Kidney epithelial cell (primary cell): Measurements from ENCODE around the gene INO80. TPM values are rescaled to one million over a fixed set of nuclear protein-coding genes. Genes with fewer than 3 reads are reported as not detected.

ENCODE experiments used
- DNase-seq: peaks from one replicate; pipeline ENCODE4 v3.0.0-alpha.2; 2010; ENCODE audit warnings: low read depth
- H3K27me3 ChIP-seq: 2 replicates; pipeline ENCODE4 v1.6.0; 2011; ENCODE audit warnings: low read length; ENCODE audit not compliant: control insufficient read depth, insufficient read depth
- H3K36me3 ChIP-seq: 2 replicates; pipeline ENCODE4 v1.5.1; 2011; ENCODE audit warnings: low read length; ENCODE audit not compliant: control insufficient read depth, insufficient read depth
- H3K4me3 ChIP-seq: 2 replicates; pipeline ENCODE4 v1.5.1; 2011; ENCODE audit warnings: low read depth, mild to moderate bottlenecking, control low read depth, low read length
- total RNA-seq: library from RNA; depleted of rRNA; stranded (reverse); fragments of >200 nt; gene quantifications from 2 replicates; pipeline ENCODE4 v1.2.3, GENCODE V29; 2015
- TF ChIP-seq, protein P1 (sequence below): IDR thresholded peaks from 2 replicates; pipeline ENCODE4 v1.5.1; 2011; ENCODE audit warnings: mild to moderate bottlenecking, moderate library complexity, low read length, control low read depth, inconsistent platforms; ENCODE audit not compliant: insufficient read depth, poor library complexity, severe bottlenecking

INO80 gene
- total RNA-seq, 1 donor from 2014 or later = 26.7 TPM

- no peaks in the 10 kb centered on the region for H3K27me3 ChIP-seq
- no peak overlapping the region for H3K4me3 ChIP-seq
- TF ChIP-seq, protein P1, sequence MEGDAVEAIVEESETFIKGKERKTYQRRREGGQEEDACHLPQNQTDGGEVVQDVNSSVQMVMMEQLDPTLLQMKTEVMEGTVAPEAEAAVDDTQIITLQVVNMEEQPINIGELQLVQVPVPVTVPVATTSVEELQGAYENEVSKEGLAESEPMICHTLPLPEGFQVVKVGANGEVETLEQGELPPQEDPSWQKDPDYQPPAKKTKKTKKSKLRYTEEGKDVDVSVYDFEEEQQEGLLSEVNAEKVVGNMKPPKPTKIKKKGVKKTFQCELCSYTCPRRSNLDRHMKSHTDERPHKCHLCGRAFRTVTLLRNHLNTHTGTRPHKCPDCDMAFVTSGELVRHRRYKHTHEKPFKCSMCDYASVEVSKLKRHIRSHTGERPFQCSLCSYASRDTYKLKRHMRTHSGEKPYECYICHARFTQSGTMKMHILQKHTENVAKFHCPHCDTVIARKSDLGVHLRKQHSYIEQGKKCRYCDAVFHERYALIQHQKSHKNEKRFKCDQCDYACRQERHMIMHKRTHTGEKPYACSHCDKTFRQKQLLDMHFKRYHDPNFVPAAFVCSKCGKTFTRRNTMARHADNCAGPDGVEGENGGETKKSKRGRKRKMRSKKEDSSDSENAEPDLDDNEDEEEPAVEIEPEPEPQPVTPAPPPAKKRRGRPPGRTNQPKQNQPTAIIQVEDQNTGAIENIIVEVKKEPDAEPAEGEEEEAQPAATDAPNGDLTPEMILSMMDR = no peak
- DNase-seq = no peak
- no peaks in the 10 kb centered on the region for H3K36me3 ChIP-seq
Observed at GRCh38 chr15:41031232-41032078, 84.6 kb downstream of the INO80 start.

DNA sequence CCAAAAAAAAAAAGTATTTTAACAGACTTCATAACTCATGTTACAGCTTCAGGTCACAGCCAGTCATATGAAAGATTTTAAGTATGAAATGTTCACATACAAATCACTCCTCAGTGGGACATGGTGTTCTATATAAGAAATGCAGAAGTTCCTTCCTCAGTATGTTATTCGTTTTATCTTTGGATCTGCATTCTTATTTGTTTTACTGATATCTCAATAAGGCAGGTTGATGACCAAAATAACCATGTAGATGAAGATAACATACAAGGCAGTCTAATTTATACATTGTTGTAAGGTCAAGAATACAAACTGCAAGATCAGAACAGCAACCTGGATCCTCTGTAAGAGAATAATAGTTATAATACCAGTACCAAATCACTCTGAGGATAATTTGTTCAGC, 87.2 kb downstream of the INO80 start:
- TF ChIP-seq, protein P1 = no peak
- Histone ChIP-seq H3K4me3 (no peak overlapping the region), H3K36me3 (no peaks in the 10 kb centered on the region), H3K27me3 (no peaks in the 10 kb centered on the region)
- DNase-seq = no peak

- TF ChIP-seq, protein P1 = no peak
- Histone ChIP-seq H3K27me3 (no peaks in the 10 kb centered on the region), H3K4me3 (no peak overlapping the region), H3K36me3 (no peaks in the 10 kb centered on the region)
- DNase-seq = no peak
Observed at GRCh38 chr15:41025393-41025792, 90.7 kb downstream of the INO80 start.

GRCh38 chr15:41024885-41025284, 91.2 kb downstream of the INO80 start:
- H3K36me3 ChIP-seq = no peaks in the 10 kb centered on the region
- no peaks in the 10 kb centered on the region for H3K27me3 ChIP-seq
- no peak for DNase-seq
- TF ChIP-seq, protein P1 = no peak
- no peak overlapping the region for H3K4me3 ChIP-seq

DNA sequence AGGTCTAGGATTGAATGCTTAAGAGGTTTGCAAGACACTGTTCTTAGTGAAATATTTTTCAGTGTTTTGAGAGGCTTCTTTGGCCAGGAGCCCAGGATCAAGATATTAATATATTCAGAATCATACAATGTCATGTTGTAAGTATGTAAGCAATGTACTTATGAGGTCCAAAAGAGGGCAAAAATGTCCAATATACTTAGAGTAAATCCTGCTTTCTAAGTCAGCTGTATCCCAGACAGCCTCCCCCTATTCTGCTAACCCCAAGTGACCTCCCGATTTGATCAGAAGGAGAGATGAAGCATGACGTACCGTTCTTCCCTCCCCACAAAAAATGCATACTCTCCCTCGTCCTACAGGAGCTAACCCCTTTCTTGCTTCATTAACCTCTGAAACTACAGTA, 91.9 kb downstream of the INO80 start:
- no peak for DNase-seq
- no peaks in the 10 kb centered on the region for H3K36me3 ChIP-seq

More for the DNA sequence above, 91.9 kb downstream of the INO80 start:
- no peak overlapping the region for H3K4me3 ChIP-seq
- TF ChIP-seq, protein P1 = no peak
- H3K27me3 ChIP-seq = no peaks in the 10 kb centered on the region
